A673 (cell line): ENCODE results near the gene NUP85. TPM values are rescaled to one million over a fixed set of nuclear protein-coding genes. Genes with fewer than 3 reads are reported as not detected.
A peak's percentile ranks its signal among the peaks of the same experiment; 100 is the strongest.
"Not testable (repeated sequence)": the region's sequence is repeated elsewhere in the genome, so short reads cannot be mapped to it uniquely, and the experiment has no call there.

ENCODE experiments used
- BruUV-seq: library from RNA; stranded (reverse); fragments of 400-500 nt; replicated peaks from 2 replicates; lab custom pipeline; 2021; lab: Mats Ljungman, UMichigan
- CTCF ChIA-PET: fragments of 300-600 bp; sonication (Branson Sonifier 250); formaldehyde crosslinking; loops from one replicate; lab custom pipeline; 2022; ENCODE audit warnings: antibody characterized with exemption; lab: Charles Lee
- POLR2A ChIA-PET: fragments of 300-600 bp; sonication (Branson Sonifier 250); formaldehyde crosslinking; loops from one replicate; lab custom pipeline; 2022; ENCODE audit warnings: antibody characterized with exemption; ENCODE audit not compliant: low non-redundant PET; lab: Charles Lee
- DNase-seq: peaks from one replicate; pipeline ENCODE4 v3.0.0-alpha.2; 2015; ENCODE audit warnings: low spot score
- H3K27ac ChIP-seq: fragments of 200-600 bp; sonication (generic); 2 replicates; pipeline ENCODE4 v1.5.1; 2016; ENCODE audit warnings: mixed run types, low read depth, mild to moderate bottlenecking, mixed read lengths, antibody characterized with exemption, low read length; ENCODE audit not compliant: poor library complexity, severe bottlenecking
- H3K27me3 ChIP-seq: fragments of 200-600 bp; sonication (generic); replicated peaks from 2 replicates; pipeline ENCODE4 v1.6.1; 2017; ENCODE audit warnings: mixed run types, low read depth, mild to moderate bottlenecking, mixed read lengths, antibody characterized with exemption, low read length; ENCODE audit not compliant: insufficient read depth, poor library complexity
- H3K36me3 ChIP-seq: fragments of 200-600 bp; sonication (generic); 2 replicates; pipeline ENCODE4 v1.6.1; 2016; ENCODE audit warnings: mixed run types, mild to moderate bottlenecking, mixed read lengths, antibody characterized with exemption, low read length; ENCODE audit not compliant: insufficient read depth, poor library complexity, severe bottlenecking
- H3K4me1 ChIP-seq: fragments of 200-600 bp; sonication (generic); 2 replicates; pipeline ENCODE4 v1.6.1; 2017; ENCODE audit warnings: mixed run types, mild to moderate bottlenecking, mixed read lengths, antibody characterized with exemption, low read length; ENCODE audit not compliant: insufficient read depth, poor library complexity, severe bottlenecking
- H3K4me3 ChIP-seq: fragments of 200-600 bp; sonication (generic); 2 replicates; pipeline ENCODE4 v1.5.1; 2016; ENCODE audit warnings: low read depth, mixed run types, mild to moderate bottlenecking, mixed read lengths, low read length; ENCODE audit not compliant: poor library complexity, severe bottlenecking
- H3K9me3 ChIP-seq: fragments of 200-600 bp; sonication (generic); 2 replicates; pipeline ENCODE4 v1.6.1; 2016; ENCODE audit warnings: mixed run types, low read depth, mild to moderate bottlenecking, mixed read lengths, antibody characterized with exemption, low read length; ENCODE audit not compliant: poor library complexity, severe bottlenecking
- EZH2 ChIP-seq: fragments of 200-600 bp; sonication (generic); IDR thresholded peaks from 2 replicates; pipeline ENCODE4 v1.6.1; 2017; ENCODE audit warnings: borderline replicate concordance, low read depth, mild to moderate bottlenecking, mixed read lengths, antibody characterized with exemption, low read length; ENCODE audit not compliant: poor library complexity, severe bottlenecking
- intact Hi-C: fragments of 100-400 bp; cut with micrococcal nuclease; formaldehyde crosslinking; loops from one replicate; pipeline ENCODE4 v1.10.0; 2022; ENCODE audit not compliant: unreplicated experiment
- total RNA-seq: library from RNA; stranded (reverse); gene quantifications from 2 replicates; pipeline ENCODE4 v1.2.3, GENCODE V29; 2021
- TF ChIP-seq, protein P1 (sequence below): fragments of 300-800, 200-600 bp; sonication (generic); conservative IDR thresholded peaks from 2 replicates; pipeline ENCODE4 v1.5.1; 2017; ENCODE audit warnings: low read depth, mild to moderate bottlenecking, antibody characterized with exemption, low read length, moderate library complexity, mixed read lengths

NUP85 gene
- total RNA-seq, 1 experiment from 2014 or later: 140 TPM

DNA sequence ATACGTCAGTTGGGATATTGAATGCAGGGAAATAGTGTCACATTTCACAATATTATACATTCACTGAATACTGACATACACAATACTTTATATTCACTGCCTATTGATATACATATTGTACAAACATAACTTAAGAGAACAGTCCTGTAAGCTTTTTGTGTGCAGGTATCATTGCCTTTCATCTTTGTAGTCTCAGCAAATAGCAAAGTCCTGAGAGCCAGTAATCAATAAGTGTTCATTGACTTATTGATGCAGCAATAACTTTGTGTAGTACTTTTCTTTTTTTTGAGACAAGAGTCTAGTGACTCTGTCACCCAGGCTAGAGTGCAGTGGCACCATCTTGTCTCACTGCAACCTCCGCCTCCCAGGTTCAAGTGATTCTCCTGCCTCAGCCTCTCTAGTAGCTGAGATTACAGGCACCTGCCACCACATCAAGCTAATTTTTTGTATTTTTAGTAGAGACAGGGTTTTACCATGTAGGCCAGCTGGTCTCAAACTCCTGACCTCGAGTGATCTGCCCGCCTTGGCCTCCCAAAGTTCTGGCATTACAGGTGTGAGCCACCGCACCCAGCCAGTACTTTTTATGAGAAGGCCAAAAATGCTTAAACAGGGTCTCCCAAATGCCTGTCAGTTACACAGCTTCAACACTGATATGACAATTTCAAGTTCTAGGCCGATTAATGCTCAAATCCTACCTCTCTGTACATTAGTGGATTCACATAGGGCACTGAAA lies 5.4 kb upstream of the NUP85 start:
- Histone ChIP-seq H3K27me3 (no peaks in the 10 kb centered on the region), H3K9me3 (no peaks in the 10 kb centered on the region), H3K4me1 (peaks cover 4% of the 10 kb centered on the region), H3K27ac (no peak overlapping the region), H3K36me3 (no peaks in the 10 kb centered on the region), H3K4me3 (no peak overlapping the region)
- ChIA-PET CTCF (no interaction called here), POLR2A (interaction anchor here (0.7 kb wide), 1 partner anchor 137 kb away, joined by 13 read pairs; no protein-coding TSS in a partner anchor)
- TF ChIP-seq, protein P1, sequence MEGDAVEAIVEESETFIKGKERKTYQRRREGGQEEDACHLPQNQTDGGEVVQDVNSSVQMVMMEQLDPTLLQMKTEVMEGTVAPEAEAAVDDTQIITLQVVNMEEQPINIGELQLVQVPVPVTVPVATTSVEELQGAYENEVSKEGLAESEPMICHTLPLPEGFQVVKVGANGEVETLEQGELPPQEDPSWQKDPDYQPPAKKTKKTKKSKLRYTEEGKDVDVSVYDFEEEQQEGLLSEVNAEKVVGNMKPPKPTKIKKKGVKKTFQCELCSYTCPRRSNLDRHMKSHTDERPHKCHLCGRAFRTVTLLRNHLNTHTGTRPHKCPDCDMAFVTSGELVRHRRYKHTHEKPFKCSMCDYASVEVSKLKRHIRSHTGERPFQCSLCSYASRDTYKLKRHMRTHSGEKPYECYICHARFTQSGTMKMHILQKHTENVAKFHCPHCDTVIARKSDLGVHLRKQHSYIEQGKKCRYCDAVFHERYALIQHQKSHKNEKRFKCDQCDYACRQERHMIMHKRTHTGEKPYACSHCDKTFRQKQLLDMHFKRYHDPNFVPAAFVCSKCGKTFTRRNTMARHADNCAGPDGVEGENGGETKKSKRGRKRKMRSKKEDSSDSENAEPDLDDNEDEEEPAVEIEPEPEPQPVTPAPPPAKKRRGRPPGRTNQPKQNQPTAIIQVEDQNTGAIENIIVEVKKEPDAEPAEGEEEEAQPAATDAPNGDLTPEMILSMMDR: no peak
- no peak for TF ChIP-seq EZH2
- intact Hi-C loops: loop anchor here (10.0 kb wide), 1 partner anchor 165 kb away; no protein-coding TSS in a partner anchor
- no TSS peak for BruUV-seq
- no peak for DNase-seq

DNA sequence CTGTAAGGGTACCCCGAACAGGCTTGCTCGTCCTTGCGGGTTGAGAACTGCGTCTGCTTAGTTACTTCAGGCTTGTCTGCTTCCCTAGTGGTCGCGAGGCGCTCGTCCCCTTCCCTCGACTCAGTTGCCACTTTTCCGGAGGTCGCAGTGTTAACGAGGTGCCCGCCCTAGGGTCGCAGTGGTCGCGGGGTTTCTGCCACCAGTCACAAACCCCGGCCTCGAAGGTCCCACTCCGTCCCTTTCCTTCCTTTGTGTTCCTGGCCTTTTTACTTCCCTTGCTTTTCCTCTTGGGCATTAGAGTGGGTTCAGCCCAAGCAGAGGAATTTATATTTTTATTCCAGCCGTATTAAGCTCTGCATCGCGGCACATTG lies 299 bp downstream of the NUP85 start:
- Histone ChIP-seq H3K27ac (peak overlapping the region; percentile 100), H3K9me3 (no peaks in the 10 kb centered on the region), H3K36me3 (peaks cover 23% of the 10 kb centered on the region), H3K4me1 (peaks cover 4% of the 10 kb centered on the region), H3K4me3 (peak overlapping the region; percentile 76), H3K27me3 (no peaks in the 10 kb centered on the region)
- DNase-seq: no peak
- TSS peak; percentile 74 for BruUV-seq
- intact Hi-C loops: loop anchor here (2.0 to 10.0 kb wide), 2 partner anchors 91 to 171 kb away; no protein-coding TSS in a partner anchor
- CTCF ChIA-PET: interaction anchor here (1.3 kb wide), 1 partner anchor 65 kb away, joined by 5 read pairs; the partner anchor contains the start of gene MIF4GD
- TF ChIP-seq, protein P1: no peak
- no peak for TF ChIP-seq EZH2
- POLR2A ChIA-PET: no interaction called here

DNA sequence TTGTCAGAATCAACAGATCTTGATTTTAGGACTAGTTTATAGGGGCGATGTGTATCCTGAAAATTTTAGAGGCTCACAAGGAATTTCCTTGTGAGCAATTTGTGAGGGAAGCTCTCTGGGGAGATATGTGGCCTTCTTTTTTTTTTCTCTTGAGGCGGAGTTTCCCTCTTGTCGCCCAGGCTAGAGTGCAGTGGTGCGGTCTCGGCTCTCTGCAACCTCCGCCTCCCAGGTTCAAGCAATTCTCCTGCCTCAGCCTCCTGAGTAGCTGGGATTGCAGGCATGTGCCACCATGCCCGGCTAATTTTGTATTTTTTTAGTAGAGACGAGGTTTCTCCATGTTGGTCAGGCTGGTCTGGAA lies 1.6 kb downstream of the NUP85 start:
- H3K27me3 ChIP-seq, DNase-seq, H3K4me1 ChIP-seq, H3K9me3 ChIP-seq, POLR2A ChIA-PET, H3K27ac ChIP-seq, BruUV-seq: not testable (repeated sequence)
- peaks cover 34% of the 10 kb centered on the region for H3K36me3 ChIP-seq
- CTCF ChIA-PET: interaction anchor here (0.6 kb wide), 1 partner anchor 237 kb away, joined by 3 read pairs; no protein-coding TSS in a partner anchor
- intact Hi-C loops: loop anchor here (10.0 kb wide), 1 partner anchor 172 kb away; no protein-coding TSS in a partner anchor
- peak overlapping the region; percentile 76 for H3K4me3 ChIP-seq
